Right lobe of liver (tissue), 4 donors: Measurements from ENCODE around the gene ATF7.

Source experiments
- CTCF ChIP-seq, 4 donors: fragments of 200-600 bp in 3 of 4; fragments of 450-650 bp in 1 of 4; IDR thresholded peaks; one replicate each; pipeline versions ENCODE4 v1.5.1 to v1.8.0; 2016 to 2022; ENCODE audit warnings: antibody characterized with exemption in 4 of 4, mild to moderate bottlenecking in 2 of 4
- POLR2A ChIP-seq: fragments of 450-650 bp; IDR thresholded peaks from one replicate; pipeline ENCODE4 v1.6.1; 2017; ENCODE audit warnings: antibody characterized with exemption, mild to moderate bottlenecking
- donor health status: DM: no; HTN: no; CAD: no.
- donor health status: DM: no; HTN: no; CAD: no.
- donor health status: DM: no; HTN: yes; CAD: no.

DNA sequence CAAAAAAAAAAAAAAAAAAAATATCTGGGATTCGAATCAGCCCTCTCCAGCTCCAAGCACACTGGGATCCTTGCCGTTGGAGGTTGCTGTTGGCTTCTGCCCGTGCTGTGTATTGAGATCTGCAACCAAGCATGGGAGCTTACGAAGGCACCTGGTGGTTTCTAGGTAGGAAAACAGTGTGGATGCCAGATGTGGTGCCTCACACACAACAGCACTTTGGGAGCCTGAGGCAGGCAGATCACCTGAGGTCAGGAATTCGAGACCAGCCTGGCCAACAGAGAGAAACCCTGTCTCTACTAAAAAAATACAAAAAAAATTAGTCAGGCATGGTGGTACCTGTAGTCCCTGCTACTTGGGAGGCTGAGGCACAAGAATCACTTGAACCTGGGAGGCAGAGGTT, 47.4 kb downstream of the ATF7 start:
- no peak for TF ChIP-seq CTCF (IDR thresholded peaks at IDR 0.05)
- TF ChIP-seq POLR2A: no peak
